Heart right ventricle (tissue), 16 donors: ENCODE measurements around the gene STPG1. TPM values are rescaled to one million over a fixed set of nuclear protein-coding genes. Genes with fewer than 3 reads are reported as not detected.
A peak's percentile ranks its signal among the peaks of the same experiment; 100 is the strongest.

ENCODE experiments used
- ATAC-seq, 8 donors: fragments of 200-7000 bp; cut with Tn5 transposase; one replicate each; pipeline ENCODE4 v1.9.1; 2020; ENCODE audit warnings: mild to moderate bottlenecking in 8 of 8, moderate library complexity in 8 of 8, moderate number of reproducible peaks in 1 of 8
- DNase-seq, 2 donors: peaks; one replicate each; pipeline ENCODE4 v3.0.0-alpha.2; 2020
- H3K27ac ChIP-seq, 10 donors: fragments of 200-600 bp; sonication (generic) in 2 of 10; one replicate each; pipeline versions ENCODE4 v1.5.0 to v1.8.0; 2020 to 2022; ENCODE audit warnings: mild to moderate bottlenecking in 3 of 10
- H3K27me3 ChIP-seq, 7 donors: fragments of 200-600 bp; one replicate each; pipeline ENCODE4 v1.8.0; 2021 to 2022; ENCODE audit warnings: mild to moderate bottlenecking in 2 of 7
- H3K36me3 ChIP-seq, 9 donors: fragments of 200-600 bp; sonication (generic) in 1 of 9; one replicate each; pipeline versions ENCODE4 v1.5.0 to v1.8.0; 2020 to 2022; ENCODE audit warnings: mild to moderate bottlenecking in 2 of 9
- H3K4me1 ChIP-seq, 9 donors: fragments of 200-600 bp; sonication (generic) in 1 of 9; one replicate each; pipeline versions ENCODE4 v1.5.0 to v1.8.0; 2020 to 2022; ENCODE audit warnings: mild to moderate bottlenecking in 4 of 9
- H3K4me3 ChIP-seq, 10 donors: fragments of 200-600 bp; sonication (generic) in 2 of 10; one replicate each; pipeline versions ENCODE4 v1.5.0 to v1.8.0; 2020 to 2022; ENCODE audit warnings: mild to moderate bottlenecking in 7 of 10, moderate library complexity in 2 of 10
- H3K9me3 ChIP-seq, 11 donors: fragments of 200-600 bp in 10 of 11; sonication (generic) in 2 of 11; one replicate each; pipeline versions ENCODE4 v1.5.0 to v1.8.0; 2013 to 2022; ENCODE audit warnings: mild to moderate bottlenecking in 2 of 11, control low read depth in 1 of 11, moderate library complexity in 1 of 11
- WGBS, 2 donors: extraction: QIAGEN DNeasy Blood & Tissue Kit; methylation state at CpG; one replicate each; pipeline ENCODE4 v1.1.7; 2013; ENCODE audit warnings: inconsistent platforms in 1 of 2; 5-methylcytosine and 5-hydroxymethylcytosine counted together
- intact Hi-C, 10 donors: fragments of 100-400 bp; cut with DNase I; formaldehyde crosslinking; loops; one replicate each; pipeline versions ENCODE4 v1.11.1 to v1.14.2; 2022
- polyA plus RNA-seq, 2 donors: library from polyadenylated mRNA; stranded (reverse); fragments of 200-250 nt; gene quantifications; one replicate each; pipeline ENCODE4 v1.2.3, GENCODE V29; 2013
- total RNA-seq, 10 donors: library from RNA; stranded (reverse); fragmentation: NEBNext Ultra II Directional in 3 of 10; extraction: Animal tissue kit (Norgen Biotek cat#: 25700) in 3 of 10; gene quantifications; one replicate each; pipeline versions ENCODE4 v1.2.1 to v1.2.4, GENCODE V29; 2021 to 2023
- TF ChIP-seq, protein P1 (sequence below), 9 donors: fragments of 200-600 bp; sonication (generic) in 2 of 9; IDR thresholded peaks; one replicate each; pipeline versions ENCODE4 v1.5.0 to v1.8.0; 2021 to 2022; ENCODE audit warnings: antibody characterized with exemption in 9 of 9, mild to moderate bottlenecking in 5 of 9, moderate library complexity in 1 of 9
- donor health status: Arrhythmogenic right ventricular cardiomyopathy.
- donor health status: ischemic (EF 13 %, LVEDD 7.1; RV severe dilation, severe dysfunction).
- donor health status: healthy with polysubstance abuse.
- donor health status: DM: no; HTN: yes; CAD: no.
- donor health status: DM: no; HTN: no; CAD: no.
- donor health status: ischemic (EF 25% LVEDD 6.9; RV normal size, moderate dysfunction).
- donor health status: ischemic (EF 25% LVEDD 5.7; RV mildly dilated, moderate dysfunction).
- donor health status: healthy.
- donor health status: DM: yes; HTN: yes; CAD: no.
- donor health status: Ischemic cardiomyopathy.
- donor health status: ischemic (EF 35%, LVEDD 5.7; RV mildly dilated, moderate dysfunction).
- donor health status: nonischemic (EF 11% LVEDD 7.7; RV severe dilation, severe dysfunction).
- donor health status: DM: yes; HTN: yes; CAD: no.
- donor health status: PGD.
- donor health status: ischemic (EF 29% LVEDD 5.4; RV normal size, mild dysfunction).
- donor health status: nonischemic (EF 23%, LVEDD 6.1; RV moderate dilation, normal function).

The STPG1 gene
- total and polyA plus RNA-seq, 12 donors, result 2.7 to 6.6 (median 4.5) TPM

GRCh38 chr1:24416666-24417391, 3.2 kb upstream of the STPG1 start:
- Histone ChIP-seq H3K27me3 (no peaks in the 10 kb centered on the region), H3K36me3 (peaks cover 0 to 27% (median 0%) of the 10 kb centered on the region in 9 donors), H3K9me3 (no peaks in the 10 kb centered on the region), H3K4me1 (peaks cover 7 to 51% (median 27%) of the 10 kb centered on the region in 9 donors), H3K4me3 (peak overlapping the region in 9 of 10 donors; percentile 50 to 82 (median 74)), H3K27ac (peak overlapping the region in 1 of 10 donors; percentile 75)
- intact Hi-C loops, result loop anchor here in 8 of 10 donors (1.0 to 10.0 kb wide), 7 partner anchors 85 to 218 kb away; partner anchors contain the start of gene RCAN3 (in 5 of the 8)
- TF ChIP-seq, protein P1, sequence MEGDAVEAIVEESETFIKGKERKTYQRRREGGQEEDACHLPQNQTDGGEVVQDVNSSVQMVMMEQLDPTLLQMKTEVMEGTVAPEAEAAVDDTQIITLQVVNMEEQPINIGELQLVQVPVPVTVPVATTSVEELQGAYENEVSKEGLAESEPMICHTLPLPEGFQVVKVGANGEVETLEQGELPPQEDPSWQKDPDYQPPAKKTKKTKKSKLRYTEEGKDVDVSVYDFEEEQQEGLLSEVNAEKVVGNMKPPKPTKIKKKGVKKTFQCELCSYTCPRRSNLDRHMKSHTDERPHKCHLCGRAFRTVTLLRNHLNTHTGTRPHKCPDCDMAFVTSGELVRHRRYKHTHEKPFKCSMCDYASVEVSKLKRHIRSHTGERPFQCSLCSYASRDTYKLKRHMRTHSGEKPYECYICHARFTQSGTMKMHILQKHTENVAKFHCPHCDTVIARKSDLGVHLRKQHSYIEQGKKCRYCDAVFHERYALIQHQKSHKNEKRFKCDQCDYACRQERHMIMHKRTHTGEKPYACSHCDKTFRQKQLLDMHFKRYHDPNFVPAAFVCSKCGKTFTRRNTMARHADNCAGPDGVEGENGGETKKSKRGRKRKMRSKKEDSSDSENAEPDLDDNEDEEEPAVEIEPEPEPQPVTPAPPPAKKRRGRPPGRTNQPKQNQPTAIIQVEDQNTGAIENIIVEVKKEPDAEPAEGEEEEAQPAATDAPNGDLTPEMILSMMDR (IDR thresholded peaks at IDR 0.05), result no peak
- DNase-seq, result no peak
- ATAC-seq, result no peak
- WGBS, 2 donors, result 77% methylated on average over 10 of the region's 10 CpGs

DNA sequence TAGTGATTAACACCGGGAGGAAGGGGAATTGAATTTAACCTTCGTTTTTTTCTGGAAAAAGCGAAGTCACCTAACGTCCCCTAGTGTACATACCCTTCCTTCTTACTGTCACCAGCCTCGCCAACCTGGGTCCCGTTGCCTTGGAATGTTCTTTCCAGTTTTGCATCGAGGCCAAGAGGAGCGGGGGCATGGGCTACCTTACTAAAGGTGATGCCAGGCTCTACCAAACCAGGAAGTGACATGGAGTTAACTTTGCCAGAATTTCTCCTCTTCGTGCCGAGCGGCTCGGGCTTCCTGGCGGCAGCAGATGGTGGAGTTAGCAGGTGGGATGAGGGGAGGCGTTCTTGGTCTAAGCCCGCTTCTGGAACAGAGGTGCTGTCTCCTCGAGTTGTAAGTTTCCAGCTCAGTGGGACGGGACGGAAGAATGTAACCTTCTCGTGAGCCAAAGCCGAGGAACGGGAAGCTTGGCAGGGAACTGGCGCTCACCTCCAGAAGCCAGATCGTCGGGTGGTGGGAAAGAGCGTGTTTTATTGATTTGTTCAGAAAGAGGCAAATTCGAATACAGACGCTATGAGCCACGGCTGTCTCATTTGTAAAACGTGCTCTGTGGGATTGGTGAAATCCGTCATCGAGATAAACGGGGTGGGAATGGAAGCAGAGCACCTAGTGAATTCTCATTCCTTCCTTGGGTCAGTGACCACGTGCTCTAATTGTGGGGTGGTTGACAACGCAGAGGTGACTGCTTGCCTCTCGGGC, 2.5 kb upstream of the STPG1 start:
- peak overlapping the region in 7 of 10 donors; percentile 3 to 75 (median 21) for H3K27ac ChIP-seq
- TF ChIP-seq, protein P1 (IDR thresholded peaks at IDR 0.05), result no peak
- peak in 1 of 2 donors; percentile 14 for DNase-seq
- peak overlapping the region; percentile 50 to 84 (median 74) for H3K4me3 ChIP-seq
- WGBS, 2 donors, result 4 to 5% methylated on average over 35 of the region's 35 CpGs
- intact Hi-C loops, result loop anchor here in 8 of 10 donors (1.0 to 10.0 kb wide), 7 partner anchors 86 to 219 kb away; partner anchors contain the start of gene RCAN3 (in 5 of the 8)
- ATAC-seq, result peak in 7 of 8 donors; percentile 1 to 29 (median 4)
- H3K27me3 ChIP-seq, result no peaks in the 10 kb centered on the region
- peaks cover 0 to 20% (median 0%) of the 10 kb centered on the region in 9 donors for H3K36me3 ChIP-seq
- no peaks in the 10 kb centered on the region for H3K9me3 ChIP-seq
- H3K4me1 ChIP-seq, result peaks cover 7 to 51% (median 27%) of the 10 kb centered on the region in 9 donors

DNA sequence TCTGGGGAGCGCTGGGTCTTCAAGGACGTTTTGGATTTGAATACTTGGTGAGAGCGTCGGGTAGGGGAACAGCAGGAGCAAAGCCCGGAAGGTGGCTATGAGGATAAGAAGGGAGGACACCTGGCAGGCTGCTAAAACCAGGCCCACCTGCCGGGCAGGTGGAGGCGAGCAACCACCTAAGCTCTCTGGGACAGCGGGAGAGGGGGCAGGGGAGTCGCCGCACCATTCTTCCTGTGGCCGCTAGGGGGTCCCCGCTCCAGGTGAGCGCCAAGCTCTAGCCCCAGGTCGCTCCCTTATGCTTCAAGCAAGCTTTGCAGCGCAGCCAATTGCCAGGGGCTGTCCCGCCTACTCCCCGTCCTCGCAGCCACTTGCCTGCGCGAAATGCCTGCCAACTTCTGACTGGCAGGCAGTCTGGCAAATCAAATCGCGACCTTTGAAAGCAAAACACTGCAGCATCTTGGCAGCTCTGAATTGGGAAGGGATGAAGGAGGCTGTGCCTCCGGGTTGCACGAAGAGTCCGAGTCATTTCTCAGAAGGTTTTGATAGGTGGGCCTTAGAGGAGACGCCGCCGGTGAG, 1.8 kb upstream of the STPG1 start, which contains the start of gene NIPAL3:
NIPAL3 (plus strand) TSS at position 469 of the 576 bp plus-strand sequence. CDS start 3,746 bp downstream, outside the sequence.
- DNase-seq, result peak; percentile 96 to 99
- Histone ChIP-seq H3K9me3 (no peaks in the 10 kb centered on the region), H3K4me1 (peaks cover 7 to 51% (median 27%) of the 10 kb centered on the region in 9 donors), H3K36me3 (peaks cover 0 to 13% (median 0%) of the 10 kb centered on the region in 9 donors), H3K4me3 (peak within 1 kb of the TSS; percentile 50 to 84 (median 74)), H3K27ac (peak within 1 kb of the TSS in 8 of 10 donors; percentile 3 to 75 (median 33)), H3K27me3 (no peaks in the 10 kb centered on the region)
- peak; percentile 94 to 98 (median 96) for ATAC-seq
- TF ChIP-seq, protein P1 (IDR thresholded peaks at IDR 0.05), result peak; percentile 77 to 83 (median 81)
- WGBS, 2 donors, result 2 to 3% methylated on average over 28 of the region's 28 CpGs
- intact Hi-C loops, result loop anchor here in 8 of 10 donors (5.0 to 10.0 kb wide), 5 partner anchors 87 to 219 kb away; partner anchors contain the start of gene RCAN3 (in 3 of the 8)
